ENCODE results near the gene SPAG4. TPM values are rescaled to one million over a fixed set of nuclear protein-coding genes. Genes with fewer than 3 reads are reported as not detected.

The SPAG4 gene
- total RNA-seq, 4 donors from 2014 or later: 1.3 to 5.7 (median 2.6) TPM

DNA sequence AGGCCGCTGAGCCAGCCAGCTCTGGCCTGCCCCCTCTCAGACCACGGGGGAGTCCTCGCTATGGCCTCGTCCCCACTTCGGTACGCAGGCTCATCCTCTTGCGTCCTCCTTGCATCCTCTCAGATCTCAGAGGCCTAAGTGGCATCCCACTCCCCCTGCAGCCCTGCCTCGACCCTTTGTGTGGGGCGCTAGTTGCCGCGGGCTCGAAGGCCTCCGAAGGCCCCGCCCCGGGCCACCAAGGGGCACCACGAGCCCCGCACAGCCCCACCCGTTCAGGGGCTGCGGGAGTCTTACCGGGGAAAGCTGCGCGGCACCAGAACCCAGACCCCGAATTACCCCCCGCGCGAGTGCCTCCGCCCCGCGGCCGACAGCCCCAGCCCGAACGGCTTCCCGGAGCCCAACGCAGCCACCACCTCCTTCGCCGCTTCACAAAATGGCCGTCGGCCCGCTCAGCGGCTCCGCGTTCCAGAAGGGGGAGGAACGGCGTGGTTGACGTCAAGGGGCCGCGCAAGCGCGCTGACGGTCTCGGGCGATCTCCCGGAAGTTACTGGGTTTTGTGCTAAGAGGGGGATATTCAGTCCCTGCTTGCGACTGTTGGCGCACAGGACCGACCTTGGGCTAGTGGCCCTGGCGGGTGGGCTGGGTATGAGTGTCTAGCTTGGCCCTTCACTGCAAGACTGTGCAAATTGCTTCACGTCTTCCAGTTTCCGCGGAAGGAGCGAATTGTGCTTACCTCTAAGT lies 49.0 kb downstream of the SPAG4 start, which contains the start of the genes CPNE1 and RBM12:
Gene CPNE1, minus strand, starts transcription at position 435 of the 741 bp plus-strand sequence. CDS start 31,977 bp downstream, outside the sequence.
Gene RBM12, minus strand, starts transcription at position 435 of the 741 bp plus-strand sequence. CDS start 9,578 bp downstream, outside the sequence.
- Histone ChIP-seq H3K9me3 (no peaks in the 10 kb centered on the region), H3K27ac (peak within 1 kb of the TSS; percentile 97 to 99 (median 98)), H3K27me3 (no peaks in the 10 kb centered on the region), H3K36me3 (peaks cover 0 to 22% (median 7%) of the 10 kb centered on the region in 3 donors), H3K4me3 (peak within 1 kb of the TSS; percentile 69 to 90 (median 78)), H3K4me1 (peaks cover 0 to 42% (median 36%) of the 10 kb centered on the region in 4 donors)
- TF ChIP-seq EP300 (IDR thresholded peaks at IDR 0.05) (peak; percentile 92 to 99), POLR2A (IDR thresholded peaks at IDR 0.05) (peak; percentile 94 to 99)
- TF ChIP-seq, protein P1, sequence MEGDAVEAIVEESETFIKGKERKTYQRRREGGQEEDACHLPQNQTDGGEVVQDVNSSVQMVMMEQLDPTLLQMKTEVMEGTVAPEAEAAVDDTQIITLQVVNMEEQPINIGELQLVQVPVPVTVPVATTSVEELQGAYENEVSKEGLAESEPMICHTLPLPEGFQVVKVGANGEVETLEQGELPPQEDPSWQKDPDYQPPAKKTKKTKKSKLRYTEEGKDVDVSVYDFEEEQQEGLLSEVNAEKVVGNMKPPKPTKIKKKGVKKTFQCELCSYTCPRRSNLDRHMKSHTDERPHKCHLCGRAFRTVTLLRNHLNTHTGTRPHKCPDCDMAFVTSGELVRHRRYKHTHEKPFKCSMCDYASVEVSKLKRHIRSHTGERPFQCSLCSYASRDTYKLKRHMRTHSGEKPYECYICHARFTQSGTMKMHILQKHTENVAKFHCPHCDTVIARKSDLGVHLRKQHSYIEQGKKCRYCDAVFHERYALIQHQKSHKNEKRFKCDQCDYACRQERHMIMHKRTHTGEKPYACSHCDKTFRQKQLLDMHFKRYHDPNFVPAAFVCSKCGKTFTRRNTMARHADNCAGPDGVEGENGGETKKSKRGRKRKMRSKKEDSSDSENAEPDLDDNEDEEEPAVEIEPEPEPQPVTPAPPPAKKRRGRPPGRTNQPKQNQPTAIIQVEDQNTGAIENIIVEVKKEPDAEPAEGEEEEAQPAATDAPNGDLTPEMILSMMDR (IDR thresholded peaks at IDR 0.05): peak in 1 of 5 experiments; percentile 34
- 1 to 2% methylated on average over 34 to 38 of the region's 61 CpGs for WGBS, 2 donors
- peak; percentile 76 to 78 for DNase-seq (ENCODE audit: low spot score in 2 of 2)

DNA sequence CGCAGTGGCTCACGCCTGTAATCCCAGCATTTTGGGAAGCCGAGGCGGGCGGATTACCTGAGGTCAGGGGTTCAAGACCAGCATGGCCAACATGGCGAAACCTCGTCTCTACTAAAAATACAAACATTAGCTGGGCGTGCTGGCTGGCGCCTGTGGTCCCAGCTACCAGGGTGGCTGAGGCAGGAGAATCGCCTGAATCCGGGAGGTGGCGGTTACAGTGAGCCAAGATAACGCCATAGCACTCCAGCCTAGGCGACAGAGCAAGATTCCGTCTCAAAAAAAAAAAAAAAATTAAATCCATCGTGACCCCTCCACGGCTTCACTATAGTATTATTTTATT lies 50.3 kb downstream of the SPAG4 start:
- Histone ChIP-seq H3K4me1 (peaks cover 0 to 29% (median 23%) of the 10 kb centered on the region in 4 donors), H3K4me3 (no peak overlapping the region), H3K27me3 (no peaks in the 10 kb centered on the region), H3K27ac (no peak overlapping the region), H3K9me3 (no peaks in the 10 kb centered on the region), H3K36me3 (peaks cover 0 to 35% (median 7%) of the 10 kb centered on the region in 3 donors)
- WGBS, 2 donors: 95 to 97% methylated on average over 17 of the region's 17 CpGs
- TF ChIP-seq, protein P1 (IDR thresholded peaks at IDR 0.05): no peak
- TF ChIP-seq EP300 (IDR thresholded peaks at IDR 0.05) (no peak), POLR2A (IDR thresholded peaks at IDR 0.05) (no peak)
- DNase-seq (ENCODE audit: low spot score in 2 of 2): no peak

DNA sequence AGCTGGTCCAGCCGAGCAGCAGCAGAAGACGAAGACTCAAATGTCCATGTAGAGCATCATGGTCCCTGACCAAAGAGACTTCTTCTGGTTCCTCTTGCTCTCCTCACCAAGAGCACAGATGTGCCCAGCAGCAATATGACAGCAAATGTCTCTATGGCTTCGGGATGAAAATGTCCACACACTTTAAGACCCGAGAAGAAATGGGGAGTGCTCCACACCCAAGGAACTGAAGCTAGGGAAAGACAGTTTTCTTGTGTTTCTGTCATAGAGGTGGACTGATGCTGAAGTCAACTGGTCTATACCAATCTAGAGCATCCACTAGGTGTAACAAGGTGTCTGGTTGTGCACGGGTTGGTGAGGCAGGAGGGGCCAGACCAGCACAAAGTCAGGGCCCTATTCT lies 53.6 kb downstream of the SPAG4 start:
- DNase-seq (ENCODE audit: low spot score in 2 of 2): no peak
- Histone ChIP-seq H3K4me1 (peaks cover 0 to 3% (median 0%) of the 10 kb centered on the region in 4 donors), H3K27ac (no peak overlapping the region), H3K9me3 (no peaks in the 10 kb centered on the region), H3K27me3 (no peaks in the 10 kb centered on the region), H3K4me3 (no peak overlapping the region), H3K36me3 (peaks cover 0 to 68% (median 26%) of the 10 kb centered on the region in 3 donors)
- no peak for TF ChIP-seq EP300 (IDR thresholded peaks at IDR 0.05)
- TF ChIP-seq POLR2A (IDR thresholded peaks at IDR 0.05): no peak
- TF ChIP-seq, protein P1 (IDR thresholded peaks at IDR 0.05): no peak
- WGBS, 2 donors: 94 to 96% methylated on average over 5 of the region's 5 CpGs

DNA sequence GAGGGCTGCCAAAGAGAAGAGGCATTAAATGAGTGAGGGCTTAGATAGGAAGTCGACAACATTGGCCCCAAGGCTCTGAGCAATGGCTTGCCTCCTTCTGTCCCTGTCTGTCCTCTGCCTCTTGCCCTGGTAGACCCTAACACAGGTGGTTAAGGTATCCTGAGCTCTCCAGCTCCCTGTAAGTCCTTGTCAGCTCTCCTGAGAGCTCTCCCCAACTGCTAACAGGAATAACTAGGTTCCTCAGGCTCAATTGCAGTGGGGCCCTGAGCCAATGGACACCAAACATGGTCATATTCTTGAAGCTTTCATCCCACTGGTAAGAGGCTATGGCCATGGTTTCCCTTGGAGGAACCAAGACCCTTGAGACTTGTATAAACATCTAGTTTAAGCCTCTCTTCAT lies 54.1 kb downstream of the SPAG4 start:
- no peak for DNase-seq (ENCODE audit: low spot score in 2 of 2)

More for the DNA sequence above, 54.1 kb downstream of the SPAG4 start:
- Histone ChIP-seq H3K9me3 (no peaks in the 10 kb centered on the region), H3K4me3 (no peak overlapping the region), H3K36me3 (peaks cover 0 to 73% (median 26%) of the 10 kb centered on the region in 3 donors), H3K27me3 (no peaks in the 10 kb centered on the region), H3K4me1 (peaks cover 0 to 3% (median 0%) of the 10 kb centered on the region in 4 donors), H3K27ac (no peak overlapping the region)
- TF ChIP-seq, protein P1 (IDR thresholded peaks at IDR 0.05): no peak
- TF ChIP-seq POLR2A (IDR thresholded peaks at IDR 0.05) (no peak), EP300 (IDR thresholded peaks at IDR 0.05) (no peak)
- WGBS, 2 donors: 92 to 94% methylated on average over 1 of the region's 1 CpG

Small RNA genes within 50 kb of the gene (small RNA-seq; reads per million reads assigned to genes)
- gene RNU6-759P (not detected), gene RPL37P1 (not detected)

Other genes with a start within 250 kb of the SPAG4 start
- 10 to 100 TPM; 30.0 to 51.9 (median 41.3) TPM for gene UQCC1, start 203.9 kb upstream of the SPAG4 start, total RNA-seq
- gene GDF5, start 177.6 kb upstream of the SPAG4 start, total RNA-seq: 1 to 10 TPM in 1 of 4 donors, under 1 TPM in 1, not detected in 2; 0.90 to 1.0 TPM
- gene CEP250, start 160.2 kb upstream of the SPAG4 start, total RNA-seq: 10 to 100 TPM; 12.5 to 41.1 (median 29.9) TPM
- not detected for gene C20orf173, start 86.2 kb upstream of the SPAG4 start, total RNA-seq
- 100 to 1,000 TPM; 106 to 199 (median 153) TPM for gene ERGIC3, start 73.8 kb upstream of the SPAG4 start, total RNA-seq
- 100 to 1,000 TPM; 116 to 151 (median 144) TPM for gene CPNE1, start 49.1 kb downstream of the SPAG4 start, total RNA-seq
- gene RBM12, start 49.1 kb downstream of the SPAG4 start, total RNA-seq: 10 to 100 TPM; 24.9 to 35.0 (median 30.8) TPM
- gene NFS1, start 83.5 kb downstream of the SPAG4 start, total RNA-seq: 10 to 100 TPM; 17.7 to 64.1 (median 34.5) TPM
- gene ROMO1, start 83.6 kb downstream of the SPAG4 start, total RNA-seq: 100 to 1,000 TPM; 237 to 447 (median 320) TPM
- gene RBM39, start 126.4 kb downstream of the SPAG4 start, total RNA-seq: 100 to 1,000 TPM; 410 to 504 (median 446) TPM
- 10 to 100 TPM; 30.0 to 76.8 (median 57.1) TPM for gene PHF20, start 156.2 kb downstream of the SPAG4 start, total RNA-seq